Right atrium auricular region (tissue), 2 donors: ENCODE data around the gene MRPS34. TPM values are rescaled to one million over a fixed set of nuclear protein-coding genes. Genes with fewer than 3 reads are reported as not detected.

Experiments
- DNase-seq: peaks from one replicate; pipeline ENCODE4 v3.0.0-alpha.2; 2019; ENCODE audit warnings: low spot score
- H3K27ac ChIP-seq, 2 donors: fragments of 200-600 bp; sonication (generic); 1 replicate in 1 of 2; 2 replicates in 1 of 2; pipeline ENCODE4 v1.5.1; 2016 to 2019
- H3K27me3 ChIP-seq, 2 donors: fragments of 200-600 bp; sonication (generic); one replicate each; pipeline versions ENCODE4 v1.5.1 to v1.6.0; 2017 to 2019
- H3K36me3 ChIP-seq: fragments of 200-600 bp; sonication (generic); one replicate; pipeline ENCODE4 v1.5.1; 2016
- H3K4me1 ChIP-seq, 2 donors: fragments of 200-600 bp; sonication (generic); one replicate each; pipeline versions ENCODE4 v1.5.1 to v1.6.0; 2017 to 2019
- H3K4me3 ChIP-seq, 2 donors: fragments of 200-600 bp; sonication (generic); 1 replicate in 1 of 2; 2 replicates in 1 of 2; pipeline ENCODE4 v1.5.1; 2017 to 2019; ENCODE audit warnings: mild to moderate bottlenecking in 1 of 2, moderate library complexity in 1 of 2
- H3K9me3 ChIP-seq, 2 donors: fragments of 200-600 bp; sonication (generic); one replicate each; pipeline ENCODE4 v1.5.1; 2019
- CTCF ChIP-seq, 2 donors: fragments of 200-600 bp; sonication (generic); IDR thresholded peaks; one replicate each; pipeline ENCODE4 v1.5.1; 2019; ENCODE audit warnings: antibody characterized with exemption in 2 of 2
- total RNA-seq, 2 donors: library from RNA; depleted of rRNA; stranded (reverse); fragments of >200 nt; gene quantifications; one replicate each; pipeline ENCODE4 v1.1.0, GENCODE V29; 2016

The MRPS34 gene
- 10 to 100 TPM; 58.8 to 77.9 TPM for total RNA-seq

GRCh38 chr16:1772908-1773702, at the start of gene MRPS34:
Gene MRPS34, minus strand, starts transcription at chr16:1773134. Its CDS starts 15 bp downstream, at chr16:1773119.
- no peaks in the 10 kb centered on the region for H3K27me3 ChIP-seq
- H3K9me3 ChIP-seq: no peaks in the 10 kb centered on the region
- peak; percentile 84 for DNase-seq
- peak; percentile 62 to 86 for TF ChIP-seq CTCF (IDR thresholded peaks at IDR 0.05)
- peaks cover 38% of the 10 kb centered on the region for H3K36me3 ChIP-seq
- H3K27ac ChIP-seq: peak within 1 kb of the TSS; percentile 95 to 97
- peak within 1 kb of the TSS; percentile 70 to 94 for H3K4me3 ChIP-seq
- H3K4me1 ChIP-seq: peaks cover 0 to 39% of the 10 kb centered on the region in 2 donors

- no peak for DNase-seq
- Histone ChIP-seq H3K36me3 (peaks cover 48% of the 10 kb centered on the region), H3K4me3 (no peak overlapping the region), H3K4me1 (peaks cover 0 to 22% of the 10 kb centered on the region in 2 donors), H3K9me3 (no peaks in the 10 kb centered on the region), H3K27me3 (no peaks in the 10 kb centered on the region), H3K27ac (no peak overlapping the region)
- no peak for TF ChIP-seq CTCF (IDR thresholded peaks at IDR 0.05)
Observed at GRCh38 chr16:1821861-1822611, 49.1 kb upstream of the MRPS34 start.

- Histone ChIP-seq H3K9me3 (no peaks in the 10 kb centered on the region), H3K27me3 (no peaks in the 10 kb centered on the region), H3K36me3 (peaks cover 58% of the 10 kb centered on the region), H3K4me1 (peaks cover 0 to 22% of the 10 kb centered on the region in 2 donors), H3K4me3 (no peak overlapping the region), H3K27ac (no peak overlapping the region)
- no peak for TF ChIP-seq CTCF (IDR thresholded peaks at IDR 0.05)
- DNase-seq: no peak
Observed at GRCh38 chr16:1820946-1821290, 48.0 kb upstream of the MRPS34 start.

- Histone ChIP-seq H3K27me3 (no peaks in the 10 kb centered on the region), H3K4me1 (peaks cover 0 to 16% of the 10 kb centered on the region in 2 donors), H3K36me3 (peaks cover 64% of the 10 kb centered on the region), H3K9me3 (no peaks in the 10 kb centered on the region), H3K27ac (no peak overlapping the region), H3K4me3 (no peak overlapping the region)
- no peak for TF ChIP-seq CTCF (IDR thresholded peaks at IDR 0.05)
- DNase-seq: no peak
Observed at GRCh38 chr16:1820096-1820945, 47.4 kb upstream of the MRPS34 start.

- Histone ChIP-seq H3K27me3 (no peaks in the 10 kb centered on the region), H3K4me3 (no peak overlapping the region), H3K36me3 (peaks cover 66% of the 10 kb centered on the region), H3K9me3 (no peaks in the 10 kb centered on the region), H3K27ac (no peak overlapping the region), H3K4me1 (peaks cover 0 to 9% of the 10 kb centered on the region in 2 donors)
- no peak for TF ChIP-seq CTCF (IDR thresholded peaks at IDR 0.05)
- no peak for DNase-seq
Observed at GRCh38 chr16:1819611-1820010, 46.7 kb upstream of the MRPS34 start.
